ENCODE results near the gene GZF1.
"Not testable (repeated sequence)": the region's sequence is repeated elsewhere in the genome, so short reads cannot be mapped to it uniquely, and the experiment has no call there.

The GZF1 gene

DNA sequence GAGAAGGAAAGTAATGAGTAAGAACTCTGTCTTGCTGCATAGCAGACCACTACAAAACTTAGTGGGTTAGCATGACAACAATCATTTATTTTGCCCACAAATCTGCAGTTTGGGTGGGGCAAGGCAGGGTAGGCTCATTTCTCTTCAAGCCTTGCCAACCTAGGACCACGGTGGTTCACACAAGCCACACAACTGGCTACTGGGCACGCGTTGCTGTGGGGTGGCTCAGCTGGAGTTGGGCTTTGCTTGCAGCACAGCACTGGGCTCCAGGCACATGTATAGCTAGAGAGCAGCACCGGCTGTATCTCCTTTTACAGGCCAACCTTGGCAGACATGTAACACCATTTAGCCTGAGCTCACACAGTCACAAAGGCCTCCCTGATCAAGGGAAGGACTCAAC is 16.0 kb upstream of the GZF1 start:
- no peak for DNase-seq (ENCODE audit: low spot score)

DNA sequence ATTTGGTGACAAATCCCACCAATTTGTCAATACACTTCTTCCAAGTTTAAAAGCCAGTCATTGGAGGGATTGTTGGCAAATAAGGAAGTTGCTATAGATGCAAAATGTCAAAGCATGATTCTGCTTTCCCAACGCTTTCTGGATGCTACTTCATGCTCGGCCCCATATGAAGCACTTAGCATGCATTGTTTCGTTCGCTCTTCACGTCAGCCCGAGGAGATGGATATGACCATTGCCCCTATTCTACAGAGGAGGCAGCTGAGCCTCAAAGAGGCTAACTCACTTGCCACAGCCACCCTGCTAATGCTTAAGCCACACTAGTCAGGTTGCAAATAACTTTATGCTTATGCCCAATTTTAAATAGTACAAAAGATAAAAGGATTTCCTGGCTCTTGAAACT is 14.2 kb upstream of the GZF1 start:
- no peak for DNase-seq (ENCODE audit: low spot score)

DNA sequence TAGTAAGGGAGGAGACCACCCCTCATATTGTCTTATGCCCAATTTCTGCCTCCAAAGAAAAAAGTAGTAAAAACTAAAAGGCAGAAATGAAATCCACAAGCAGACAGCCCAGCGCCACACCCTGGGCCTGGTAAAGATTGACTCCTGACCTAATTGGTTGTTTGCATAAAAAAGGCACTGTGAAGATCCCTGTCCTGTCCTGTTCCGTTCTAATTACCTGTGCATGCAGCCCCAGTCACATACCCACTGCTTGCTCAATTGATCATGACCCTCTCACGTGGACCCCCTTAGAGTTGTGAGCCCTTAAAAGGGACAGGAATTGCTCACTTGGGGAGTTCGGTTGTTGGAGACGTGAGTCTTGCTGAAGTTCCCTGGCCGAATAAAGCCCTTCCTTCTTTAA is 13.5 kb upstream of the GZF1 start:
- not testable (repeated sequence) for DNase-seq (ENCODE audit: low spot score)

DNA sequence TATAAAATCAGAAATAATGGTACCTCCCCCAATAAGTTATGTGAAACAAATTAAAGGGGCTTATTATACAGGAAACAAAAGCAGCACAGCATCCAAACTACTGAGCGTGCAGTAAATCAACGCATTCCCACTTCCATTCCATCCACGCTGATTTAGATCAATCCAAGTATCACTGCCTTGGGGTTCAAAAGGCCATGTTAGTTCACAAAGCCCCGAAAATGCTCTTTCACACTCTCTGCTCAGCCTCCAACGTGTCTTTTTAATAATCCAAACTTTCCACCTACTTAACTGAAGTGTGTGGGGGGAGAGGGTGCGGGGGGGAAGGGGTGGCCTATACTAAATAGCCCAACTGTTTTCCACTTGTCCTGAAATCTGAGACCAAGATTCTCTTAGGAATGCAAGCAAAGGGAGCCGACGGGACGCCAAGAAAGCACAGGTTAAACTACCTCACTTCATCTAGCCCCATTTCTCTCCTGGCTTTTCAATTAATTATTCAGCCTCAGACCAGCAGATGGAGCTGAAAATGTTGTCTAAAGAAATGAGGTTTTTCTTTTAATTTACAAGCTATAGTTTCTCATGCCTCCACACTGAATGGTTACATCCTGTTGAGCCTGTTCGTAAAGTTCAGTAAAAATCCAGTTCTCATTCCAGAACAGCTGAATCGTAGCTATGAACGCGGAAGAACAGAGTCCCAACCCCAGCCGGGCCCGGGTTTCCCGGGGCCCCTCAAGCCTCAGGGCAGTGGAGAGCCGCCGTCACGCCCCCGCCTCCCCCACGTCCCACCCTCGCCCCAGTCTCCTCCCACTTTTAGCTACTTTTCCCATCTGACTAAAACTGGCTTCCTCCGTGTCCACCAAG is 12.4 kb upstream of the GZF1 start:
- DNase-seq (ENCODE audit: low spot score): peak; percentile 80

DNA sequence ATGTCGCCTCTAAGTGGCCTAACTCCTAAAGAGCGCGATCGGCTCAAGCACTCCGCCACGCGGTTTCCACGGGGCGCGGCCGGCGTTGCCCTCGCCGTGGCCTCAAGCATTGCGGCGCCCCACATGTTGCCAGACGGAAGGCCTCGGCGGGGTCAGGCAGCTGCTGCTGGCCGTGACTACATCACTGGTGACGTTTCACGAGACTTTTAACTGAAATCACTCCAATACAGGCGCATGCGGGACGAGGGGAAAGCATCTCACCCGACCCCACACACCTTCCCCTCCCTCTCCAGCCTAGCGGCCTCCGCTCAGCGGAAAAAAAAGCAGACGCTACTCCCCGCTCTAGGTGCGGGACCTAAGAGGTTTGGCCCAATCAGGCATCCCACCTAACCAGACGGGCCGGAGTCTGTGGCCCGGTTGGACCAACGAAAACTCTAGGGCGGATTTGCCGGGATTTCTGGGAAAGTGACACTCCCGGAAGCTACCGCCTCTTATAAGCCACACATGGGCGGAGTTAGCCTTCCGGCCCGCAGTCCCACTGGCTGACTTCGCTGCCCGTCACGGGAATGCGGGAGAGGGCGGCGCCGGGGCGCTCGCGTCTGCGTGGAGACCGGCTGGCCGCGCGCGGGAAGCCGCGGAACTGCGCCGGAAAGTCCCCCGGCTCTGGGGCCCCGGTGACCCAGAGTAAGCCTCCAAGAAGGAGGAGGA is 11.6 kb upstream of the GZF1 start, which contains the start of gene NXT1:
TSS of gene NXT1 (plus strand) at position 596 of the 708 bp plus-strand sequence. CDS start 3,251 bp downstream, outside the sequence.
- DNase-seq (ENCODE audit: low spot score): peak; percentile 88

DNA sequence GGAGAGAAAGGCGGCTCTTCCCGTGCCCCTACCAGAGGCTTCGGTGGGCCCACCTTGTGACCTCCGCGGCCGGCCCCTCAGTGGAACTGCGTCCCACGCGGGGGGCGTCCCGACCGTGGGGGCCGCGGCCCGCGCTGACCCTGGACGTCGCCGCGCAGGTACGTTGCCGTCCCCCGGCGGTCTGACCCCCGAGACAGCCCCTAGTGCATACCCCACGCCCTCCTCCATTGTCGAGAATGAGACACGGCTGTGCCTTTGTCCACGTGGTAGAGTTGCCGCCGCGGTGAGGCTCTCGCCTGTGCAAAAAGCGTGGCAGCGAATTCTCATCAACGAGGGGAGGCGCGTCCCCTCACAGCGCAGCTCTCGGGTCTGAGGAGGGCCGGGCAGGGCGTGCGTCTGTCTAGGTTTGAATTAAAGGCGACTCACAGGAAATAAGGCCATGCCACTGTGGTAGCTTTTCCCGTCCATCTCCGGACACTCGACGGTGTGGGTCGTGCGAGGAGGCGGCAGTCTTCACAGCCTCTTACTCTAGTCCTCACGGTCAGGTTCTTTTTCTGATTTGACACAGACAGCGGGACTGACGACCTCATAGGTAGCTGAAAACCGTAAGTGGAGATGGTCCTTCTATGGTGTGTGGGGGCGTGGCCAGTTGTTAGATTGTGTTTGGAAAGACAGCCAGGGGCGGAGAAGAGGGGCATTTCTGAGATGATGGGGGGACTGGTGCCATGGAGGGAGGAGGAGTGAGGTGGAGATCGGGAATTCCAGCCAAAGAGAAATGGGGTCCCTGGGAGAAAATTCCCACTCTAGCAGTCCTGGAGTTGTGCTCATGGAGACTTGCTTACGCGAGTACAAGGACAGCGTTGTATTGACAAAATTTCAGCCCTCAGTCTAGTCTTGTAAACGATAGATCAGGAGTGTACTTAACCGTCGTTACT is 10.8 kb upstream of the GZF1 start:
- DNase-seq (ENCODE audit: low spot score): peak; percentile 31

DNA sequence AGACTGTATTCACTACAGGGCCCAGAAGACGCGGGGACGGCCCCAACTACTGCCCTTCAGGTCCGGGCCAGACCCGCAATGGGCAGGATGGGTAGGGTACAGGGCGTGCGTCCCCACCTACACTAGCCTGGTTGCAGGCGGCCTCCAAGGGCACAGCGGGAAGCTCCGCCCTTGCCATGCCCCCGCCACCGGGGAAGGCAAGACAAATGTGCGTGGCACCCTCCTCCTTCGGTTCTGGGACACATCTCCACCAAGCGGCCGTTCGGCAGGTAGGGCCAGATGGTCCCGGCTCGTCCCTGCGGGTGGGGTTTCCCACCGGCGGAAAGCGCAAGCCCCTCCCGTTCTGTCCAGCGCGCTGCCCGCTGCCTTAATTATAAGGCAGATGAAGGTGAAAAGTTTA is 5.8 kb upstream of the GZF1 start:
- no peak for DNase-seq (ENCODE audit: low spot score)

DNA sequence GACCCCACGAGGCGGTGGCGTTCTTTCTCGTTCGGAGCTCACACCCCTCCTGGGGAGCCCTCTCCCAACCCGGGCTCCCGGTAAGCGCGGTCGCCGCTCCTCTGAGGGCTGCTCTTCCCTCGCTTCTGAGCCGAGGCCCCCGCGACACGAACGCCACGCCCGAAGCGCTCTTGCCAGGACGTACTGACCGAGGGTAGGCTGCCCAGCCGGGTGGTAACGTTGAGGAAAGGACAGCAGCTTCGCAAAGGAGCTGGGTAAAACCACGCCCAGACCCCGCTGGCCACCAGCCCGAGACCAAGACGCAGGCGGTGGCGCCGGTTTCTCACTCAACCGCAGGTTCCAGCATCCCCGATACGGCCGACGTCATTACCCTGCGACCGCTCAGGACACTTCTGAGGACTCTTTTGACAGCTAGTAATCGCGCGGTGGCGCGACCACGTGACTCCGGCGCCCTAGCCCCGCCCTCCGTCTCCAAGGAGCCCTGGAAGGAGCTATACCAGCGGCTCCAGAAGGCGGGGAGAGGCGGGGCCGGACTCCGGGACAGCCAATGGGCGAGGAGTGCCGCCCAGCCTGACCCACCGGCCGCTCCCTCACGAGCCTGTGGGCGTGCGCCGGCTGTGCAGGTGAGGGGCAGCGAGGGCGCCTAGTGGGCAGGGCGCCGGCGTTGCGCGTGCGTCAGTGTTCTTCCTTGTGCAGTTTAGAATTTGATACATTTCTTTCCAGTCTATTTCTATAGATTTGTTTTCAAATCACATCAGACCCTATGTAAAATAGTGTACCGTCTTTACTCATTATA is 4.0 kb upstream of the GZF1 start:
- peak; percentile 88 for DNase-seq (ENCODE audit: low spot score)

DNA sequence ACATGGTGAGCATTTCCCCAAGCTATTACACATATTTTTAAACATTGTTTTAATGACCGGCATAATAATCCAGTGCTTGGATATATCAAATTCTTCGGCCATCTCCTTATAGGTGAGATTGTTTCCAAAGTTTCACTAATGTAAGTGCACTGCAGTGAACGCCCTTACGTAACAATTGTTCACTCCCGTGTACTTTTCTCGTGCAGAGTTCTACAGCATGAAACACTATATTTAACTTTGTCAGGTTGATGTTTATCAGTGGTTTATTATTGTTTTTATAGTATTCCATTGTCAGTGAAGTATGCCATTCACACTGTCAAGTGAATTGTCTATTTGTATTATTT is 3.4 kb upstream of the GZF1 start:
- no peak for DNase-seq (ENCODE audit: low spot score)

DNA sequence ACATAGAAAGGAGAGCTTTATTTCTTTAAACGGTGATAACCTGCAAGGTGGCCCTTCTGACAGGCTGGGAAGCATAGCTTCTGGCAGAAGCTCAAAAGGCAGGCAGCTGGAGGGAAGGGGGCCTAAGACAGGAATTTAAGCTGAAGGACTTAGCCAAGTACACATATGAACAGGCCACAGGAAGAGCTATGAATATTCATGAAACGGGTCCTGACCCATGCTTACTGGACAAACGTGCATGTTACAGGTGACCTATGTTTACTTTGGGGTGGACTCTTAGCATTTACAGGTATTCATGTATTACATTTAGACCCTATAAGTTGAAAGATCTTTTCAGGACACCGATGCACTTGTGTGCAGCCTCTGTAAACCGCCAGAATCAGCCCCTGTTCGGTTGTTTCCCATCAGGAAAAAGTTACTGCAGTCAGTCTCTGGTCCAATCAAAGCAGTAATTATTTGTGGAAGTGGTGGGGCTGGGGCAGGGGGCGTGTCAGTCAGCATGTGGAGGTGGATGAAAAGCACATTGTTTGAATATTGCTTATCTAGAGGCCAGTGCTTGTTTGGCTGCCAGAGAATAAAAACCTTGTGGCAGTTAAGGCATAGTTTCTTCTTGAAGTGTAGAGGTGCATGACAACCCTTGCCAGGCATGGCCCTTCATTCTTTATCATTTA is 2.9 kb upstream of the GZF1 start:
- DNase-seq (ENCODE audit: low spot score): no peak

DNA sequence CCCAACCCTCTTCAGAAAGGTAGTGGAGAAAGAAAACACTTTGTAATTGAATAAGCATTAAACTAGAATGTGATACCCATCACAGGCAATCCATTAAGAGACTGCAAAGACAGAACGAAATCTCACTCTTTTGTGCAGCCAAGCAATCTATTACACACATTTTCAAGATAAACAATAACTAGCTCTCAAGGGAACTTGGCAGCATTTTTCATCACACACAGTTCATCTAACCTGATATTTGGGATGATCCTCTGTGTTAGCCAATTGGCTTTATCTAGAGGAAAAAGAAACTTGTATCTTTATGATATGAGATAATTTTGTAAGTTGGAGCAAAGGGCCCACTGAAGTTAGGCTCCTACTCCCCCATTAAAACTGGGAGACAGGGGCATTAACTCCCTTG is 1.5 kb upstream of the GZF1 start:
- DNase-seq (ENCODE audit: low spot score): no peak

DNA sequence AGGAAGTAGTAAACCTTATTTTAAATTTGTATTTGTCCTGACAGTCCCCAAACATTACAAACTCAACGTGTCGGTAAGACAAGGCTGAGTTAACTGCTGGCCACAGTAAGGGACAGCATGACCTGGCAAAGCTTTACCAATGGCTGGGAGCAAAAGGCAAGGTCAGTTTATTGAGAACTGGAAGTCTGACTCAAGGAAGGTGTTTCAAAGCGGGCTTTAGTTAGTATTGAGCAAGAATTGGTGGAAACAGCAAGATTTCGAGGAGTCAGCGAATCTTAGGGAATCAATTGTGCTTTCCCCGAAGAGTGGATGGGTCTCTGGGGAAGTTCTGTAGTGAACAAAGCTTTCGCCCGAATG is 885 bp upstream of the GZF1 start:
- no peak for DNase-seq (ENCODE audit: low spot score)

DNA sequence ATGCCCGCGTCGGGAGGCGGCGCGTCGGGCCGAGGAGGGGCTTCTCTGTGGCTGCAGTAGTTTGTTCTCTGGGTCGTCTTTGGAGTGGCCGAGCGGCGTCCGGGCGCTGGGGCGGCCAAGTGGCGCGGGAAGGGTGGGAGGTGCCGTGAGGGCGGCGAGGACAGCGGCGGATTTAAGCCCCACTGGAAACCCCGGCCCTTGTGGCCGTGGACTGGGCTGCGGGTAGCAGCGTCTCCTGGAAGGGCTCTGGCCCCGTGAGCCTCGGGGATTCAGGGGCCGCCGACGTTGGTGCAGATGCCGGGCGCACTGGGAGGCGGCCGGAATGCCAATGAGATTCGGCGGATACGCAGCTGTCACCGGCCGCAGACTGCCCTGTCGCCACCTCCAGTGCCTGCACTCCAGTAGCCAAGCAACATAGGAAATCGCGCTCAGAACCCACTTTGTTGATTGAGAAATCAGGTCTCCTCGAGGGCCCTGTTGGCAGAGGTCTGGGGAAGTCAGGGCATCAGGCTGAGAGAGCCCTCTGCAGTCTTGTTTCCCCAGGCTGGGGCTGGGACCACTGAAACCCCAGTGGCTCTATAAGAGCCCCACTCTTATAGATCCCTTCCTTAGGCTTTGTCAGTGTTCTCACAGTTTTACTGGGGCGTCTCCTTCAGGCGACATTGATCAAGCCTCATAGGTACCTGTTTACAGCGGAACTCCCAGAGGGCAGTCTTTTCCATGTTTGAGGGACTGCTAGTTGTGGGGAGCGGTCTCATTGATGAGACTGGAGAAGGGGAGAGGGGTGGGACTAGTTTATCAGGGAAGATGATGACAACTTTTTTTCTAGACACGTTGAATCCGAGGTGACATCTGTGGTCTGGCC is 642 bp downstream of the GZF1 start:
- DNase-seq (ENCODE audit: low spot score): peak; percentile 35

DNA sequence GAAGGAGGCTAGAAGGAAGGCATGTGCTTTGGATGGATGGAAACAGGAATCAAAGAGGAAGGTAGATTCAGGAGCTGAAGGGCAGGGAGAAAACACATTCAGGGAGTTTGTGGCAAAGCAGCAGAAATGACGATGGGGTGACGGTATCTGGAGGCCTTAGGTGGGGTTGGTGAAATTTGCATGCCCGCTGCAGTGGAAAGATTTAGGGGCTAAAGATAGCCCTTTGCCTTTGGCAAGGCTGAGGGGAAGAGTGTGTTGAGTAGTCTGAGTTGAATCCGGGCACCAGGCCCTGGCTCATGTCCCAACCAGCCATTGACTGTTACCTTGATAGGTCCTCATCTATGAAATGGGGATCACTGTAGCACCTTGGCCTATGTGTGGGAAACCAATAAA is 1.3 kb downstream of the GZF1 start:
- no peak for DNase-seq (ENCODE audit: low spot score)

DNA sequence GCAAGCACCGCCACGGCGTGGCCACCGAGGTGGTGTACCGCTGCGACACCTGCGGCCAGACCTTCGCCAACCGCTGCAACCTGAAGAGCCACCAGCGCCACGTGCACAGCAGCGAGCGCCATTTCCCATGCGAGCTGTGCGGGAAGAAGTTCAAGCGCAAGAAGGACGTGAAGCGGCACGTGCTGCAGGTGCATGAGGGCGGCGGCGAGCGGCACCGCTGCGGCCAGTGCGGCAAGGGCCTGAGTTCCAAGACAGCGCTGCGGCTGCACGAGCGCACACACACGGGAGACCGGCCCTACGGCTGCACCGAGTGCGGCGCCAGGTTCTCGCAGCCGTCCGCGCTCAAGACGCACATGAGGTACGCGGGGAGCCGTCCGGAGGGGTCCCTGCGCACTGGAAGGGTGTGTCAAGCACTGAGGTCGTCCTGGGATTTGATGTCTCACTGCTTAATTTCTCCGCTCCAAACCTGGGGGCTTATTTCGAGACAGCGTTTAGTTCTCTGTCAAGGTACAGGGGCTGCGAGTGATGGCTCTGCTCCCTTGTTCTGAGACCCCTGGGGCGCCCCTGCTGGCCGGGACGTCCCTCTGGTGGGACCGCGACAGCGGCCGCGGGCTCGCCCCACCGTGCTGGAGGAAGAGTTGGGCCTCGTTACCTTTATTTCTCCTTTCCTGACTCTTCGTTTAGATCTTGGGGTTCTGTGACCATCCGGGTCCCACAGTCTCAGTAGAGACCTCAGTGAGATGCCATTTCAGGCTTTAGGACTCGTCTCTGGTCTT is 3.6 kb downstream of the GZF1 start:
- DNase-seq (ENCODE audit: low spot score): peak; percentile 28

DNA sequence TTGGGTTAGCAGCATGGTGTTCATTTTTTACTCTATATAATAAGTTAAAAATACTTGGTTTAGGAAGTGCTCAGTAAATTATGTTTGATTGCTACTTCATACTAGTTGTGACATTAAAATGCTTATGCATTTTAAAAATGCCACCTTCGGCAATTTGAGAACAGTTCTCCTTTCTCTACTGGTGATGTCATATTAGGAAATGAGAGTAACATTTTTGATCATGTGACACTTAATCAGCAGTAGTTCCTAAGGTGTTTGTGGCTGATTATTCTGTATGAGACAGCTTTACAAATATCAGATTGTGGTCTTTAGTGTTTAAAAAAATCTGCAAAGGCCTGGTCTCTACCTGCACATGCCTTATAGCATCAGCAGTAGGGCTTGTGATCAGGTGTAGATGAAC is 4.4 kb downstream of the GZF1 start:
- DNase-seq (ENCODE audit: low spot score): no peak

DNA sequence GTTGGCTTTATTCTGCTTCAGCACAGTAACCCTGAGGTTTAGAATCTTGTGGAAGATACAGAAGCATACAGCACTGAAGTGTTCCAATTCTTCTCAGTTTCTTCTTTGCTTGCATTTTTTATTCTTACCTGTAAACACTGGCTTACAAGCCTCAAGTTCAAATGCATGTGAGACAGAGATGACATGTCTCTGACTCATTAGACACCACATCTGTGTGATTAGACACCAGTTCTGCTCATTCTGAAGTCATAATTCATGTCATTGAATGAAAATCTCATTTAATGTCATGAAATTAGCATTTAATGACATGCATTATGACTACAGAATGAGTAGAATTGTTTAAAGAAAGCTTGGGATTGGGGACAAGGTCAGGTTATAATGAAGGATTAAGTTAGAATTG is 5.8 kb downstream of the GZF1 start:
- DNase-seq (ENCODE audit: low spot score): no peak

DNA sequence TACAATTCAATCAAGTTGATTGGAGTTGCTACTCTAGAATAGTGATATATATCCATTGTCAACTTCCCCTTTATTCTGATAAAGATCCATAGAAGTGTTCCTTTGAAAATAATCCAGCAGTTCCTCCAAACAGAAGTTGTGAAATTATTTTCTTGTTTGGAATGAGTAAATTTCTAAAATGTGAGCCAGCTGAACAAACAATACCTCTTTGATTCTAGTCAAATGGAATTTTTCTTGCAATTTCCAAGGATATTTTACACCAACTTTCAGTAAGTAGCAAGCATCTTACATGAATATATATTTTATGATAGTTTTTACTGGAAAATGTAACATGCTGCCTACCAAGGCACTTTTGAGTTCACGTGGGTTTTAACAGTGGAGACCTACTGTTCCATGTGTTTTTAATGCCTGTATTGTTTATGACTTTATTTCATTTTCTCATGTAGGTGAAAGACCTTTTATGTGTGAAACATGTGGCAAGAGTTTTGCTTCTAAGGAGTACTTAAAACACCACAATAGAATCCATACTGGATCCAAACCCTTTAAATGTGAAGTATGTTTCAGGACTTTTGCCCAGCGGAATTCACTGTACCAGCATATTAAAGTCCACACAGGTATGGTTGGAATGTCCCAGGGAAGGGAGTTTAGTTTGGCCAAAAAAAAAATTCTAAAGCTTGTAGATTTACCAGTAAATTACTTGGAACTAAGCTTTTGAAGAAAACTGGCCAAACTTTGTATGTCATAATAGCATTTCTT is 6.5 kb downstream of the GZF1 start:
- DNase-seq (ENCODE audit: low spot score): no peak

Measured in iPS-NIHi11 (cell line).